GM12878 (cell line): ENCODE data around the gene SOX6. TPM values are rescaled to one million over a fixed set of nuclear protein-coding genes. Genes with fewer than 3 reads are reported as not detected.

Source experiments
- ATAC-seq: fragments of 200-7000 bp; cut with Tn5 transposase; 3 replicates; pipeline ENCODE4 v1.9.1; 2020; ENCODE audit warnings: mild to moderate bottlenecking, moderate library complexity
- BruUV-seq: library from RNA; stranded (reverse); fragments of 400-500 nt; replicated peaks from 2 replicates; lab custom pipeline; 2021; lab: Mats Ljungman, UMichigan
- CTCF ChIA-PET: fragments of 300-600 bp; sonication (Branson Sonifier 250); formaldehyde crosslinking; extraction: SDS; loops from one replicate; lab custom pipeline; 2021; ENCODE audit warnings: inconsistent platforms; lab: Yijun Ruan, JAX
- POLR2A ChIA-PET: fragments of 350-600 bp; formaldehyde crosslinking; extraction: SDS; loops from one replicate; lab custom pipeline; 2021; ENCODE audit warnings: inconsistent platforms; lab: Charles Lee
- RAD21 ChIA-PET: fragments of 300-600 bp; sonication (Branson Sonifier 250); formaldehyde crosslinking; loops from one replicate; lab custom pipeline; 2023; ENCODE audit warnings: antibody characterized with exemption; ENCODE audit not compliant: unreplicated experiment; lab: Charles Lee
- SMC1A ChIA-PET: fragments of 300-600 bp; sonication (Branson Sonifier 250); formaldehyde crosslinking; loops from one replicate; lab custom pipeline; 2023; ENCODE audit not compliant: unreplicated experiment, uncharacterized antibody; lab: Charles Lee
- DNase-seq: peaks from one replicate; pipeline ENCODE4 v3.0.0-alpha.2; 2011; ENCODE audit warnings: low read depth, low spot score
- FAIRE-seq: peaks from 3 replicates; lab custom pipeline; 2011; peaks lifted over from hg19 to GRCh38; lab: Jason Lieb, UNC
- H2AFZ ChIP-seq: 2 replicates; pipeline ENCODE4 v1.6.0; 2011; ENCODE audit warnings: low read depth, low read length, control low read depth; ENCODE audit not compliant: control insufficient read depth
- H3K27ac ChIP-seq: 2 replicates; pipeline ENCODE4 v1.5.1; 2011; ENCODE audit warnings: control low read depth; ENCODE audit not compliant: control insufficient read depth, insufficient read depth
- H3K27me3 ChIP-seq, 2 experiments: replicated peaks in 1 of 2; 2 replicates each; pipeline versions ENCODE4 v1.6.0 to v1.6.1; 2011; ENCODE audit warnings: low read length in 1 of 2; ENCODE audit not compliant: control insufficient read depth in 2 of 2, insufficient read depth in 2 of 2
- H3K36me3 ChIP-seq, 2 experiments: 2 replicates each; pipeline ENCODE4 v1.5.1; 2011; ENCODE audit warnings: low read length in 1 of 2; ENCODE audit not compliant: control insufficient read depth in 2 of 2, insufficient read depth in 2 of 2
- H3K4me1 ChIP-seq: 2 replicates; pipeline ENCODE4 v1.6.1; 2011; ENCODE audit warnings: mild to moderate bottlenecking, low read length, moderate library complexity, mixed read lengths; ENCODE audit not compliant: control insufficient read depth, insufficient read depth
- H3K4me2 ChIP-seq: 2 replicates; pipeline ENCODE4 v1.6.0; 2011; ENCODE audit warnings: control low read depth; ENCODE audit not compliant: control insufficient read depth, insufficient read depth
- H3K4me3 ChIP-seq: fragments of 200-600 bp; sonication (generic); 2 replicates; pipeline ENCODE4 v1.5.1; 2016
- H3K79me2 ChIP-seq: 2 replicates; pipeline ENCODE4 v1.6.0; 2011; ENCODE audit warnings: low read length; ENCODE audit not compliant: control insufficient read depth, insufficient read depth
- H3K9ac ChIP-seq: 2 replicates; pipeline ENCODE4 v1.8.0; 2011; ENCODE audit warnings: low read length, control low read depth, mixed read lengths; ENCODE audit not compliant: control insufficient read depth, insufficient read depth
- H3K9me3 ChIP-seq: replicated peaks from 3 replicates; pipeline ENCODE4 v1.5.1; 2011; ENCODE audit warnings: mild to moderate bottlenecking, low read length; ENCODE audit not compliant: control insufficient read depth, insufficient read depth
- H4K20me1 ChIP-seq: 2 replicates; pipeline ENCODE4 v1.6.0; 2011; ENCODE audit not compliant: control insufficient read depth, insufficient read depth
- BACH1 ChIP-seq: fragments of 450-650 bp; IDR thresholded peaks from 2 replicates; pipeline ENCODE4 v1.6.1; 2017; ENCODE audit warnings: mild to moderate bottlenecking, borderline replicate concordance
- BMI1 ChIP-seq: fragments of 450-650 bp; IDR thresholded peaks from 2 replicates; pipeline ENCODE4 v1.6.1; 2016; ENCODE audit warnings: mild to moderate bottlenecking, moderate library complexity, borderline replicate concordance
- CREM ChIP-seq: IDR thresholded peaks from 2 replicates; pipeline ENCODE4 v1.6.1; 2014; ENCODE audit warnings: antibody characterized with exemption, low read depth
- HDGF ChIP-seq: fragments of 450-650 bp; IDR thresholded peaks from 2 replicates; pipeline ENCODE4 v1.6.1; 2016; ENCODE audit warnings: antibody characterized with exemption
- MEF2A ChIP-seq: IDR thresholded peaks from 2 replicates; pipeline ENCODE4 v1.6.1; 2011; ENCODE audit warnings: low read depth, mild to moderate bottlenecking, low read length, moderate library complexity; ENCODE audit not compliant: insufficient read depth
- MTA3 ChIP-seq: IDR thresholded peaks from 2 replicates; pipeline ENCODE4 v1.6.1; 2012; ENCODE audit warnings: low read length, inconsistent platforms, borderline replicate concordance
- RB1 ChIP-seq: fragments of 450-650 bp; formaldehyde crosslinking; IDR thresholded peaks from 2 replicates; pipeline ENCODE4 v1.6.1; 2017; ENCODE audit warnings: mild to moderate bottlenecking, borderline replicate concordance
- SMAD1 ChIP-seq: fragments of 450-650 bp; IDR thresholded peaks from 2 replicates; pipeline ENCODE4 v1.6.1; 2018; ENCODE audit warnings: mild to moderate bottlenecking, low read depth; ENCODE audit not compliant: partially characterized antibody
- SMARCA5 ChIP-seq: fragments of 450-650 bp; IDR thresholded peaks from 2 replicates; pipeline ENCODE4 v1.6.1; 2017; ENCODE audit warnings: mild to moderate bottlenecking
- SREBF1 ChIP-seq: IDR thresholded peaks from 2 replicates; pipeline ENCODE4 v1.6.1; 2012; ENCODE audit warnings: mild to moderate bottlenecking, low read length
- SREBF2 ChIP-seq: IDR thresholded peaks from 2 replicates; pipeline ENCODE4 v1.6.1; 2012; ENCODE audit warnings: mild to moderate bottlenecking, low read length
- STAT3 ChIP-seq: IDR thresholded peaks from 2 replicates; pipeline ENCODE4 v1.6.1; 2011; ENCODE audit warnings: low read depth, low read length, improper control_type of control experiment
- TAF1 ChIP-seq: IDR thresholded peaks from 2 replicates; pipeline ENCODE4 v1.6.1; 2011; ENCODE audit warnings: mild to moderate bottlenecking, low read depth, low read length, borderline replicate concordance
- ZNF622 ChIP-seq: fragments of 450-650 bp; IDR thresholded peaks from 2 replicates; pipeline ENCODE4 v1.6.1; 2017; ENCODE audit warnings: mild to moderate bottlenecking, inconsistent platforms
- ZNF687 ChIP-seq: fragments of 450-650 bp; IDR thresholded peaks from 2 replicates; pipeline ENCODE4 v1.6.1; 2017; ENCODE audit warnings: mild to moderate bottlenecking, moderate library complexity
- WGBS: methylation state at CpG from one replicate; pipeline ENCODE4 v1.1.6; 2016; ENCODE audit warnings: low lambda C conversion rate; ENCODE audit not compliant: insufficient replicate concordance, insufficient coverage; ENCODE audit errors: missing lambda C conversion rate; 5-methylcytosine and 5-hydroxymethylcytosine counted together
- in situ Hi-C: fragments of 300-500 bp; cut with MboI; formaldehyde crosslinking; loops from 9 replicates; pipeline ENCODE4 v1.14.3; 2018; ENCODE audit warnings: mixed read lengths
- intact Hi-C: fragments of 100-400 bp; cut with micrococcal nuclease; formaldehyde crosslinking; loops from one replicate; pipeline ENCODE4 v1.14.2; 2022; ENCODE audit not compliant: unreplicated experiment
- polyA plus RNA-seq, 11 experiments: library from polyadenylated mRNA; depleted of rRNA in 4 of 11; unstranded in 6 of 11; stranded (reverse) in 5 of 11; fragments of >200 nt; fragmentation: Nextera tagmentation in 4 of 11; fragmentation: Illumina TruSeq in 1 of 11; extraction: Ambion mirVana in 4 of 11; extraction: Trizol in 1 of 11; gene quantifications; 1 replicate in 1 of 11; 2 replicates in 10 of 11; pipeline versions ENCODE4 v1.2.1 to v1.2.3, GENCODE V29; 2011 to 2016; ENCODE audit warnings: inconsistent platforms in 2 of 11, missing spikeins in 2 of 11, low read depth in 1 of 11
- total RNA-seq, 4 experiments: library from RNA; depleted of rRNA in 3 of 4; stranded (reverse); fragments of >200 nt in 3 of 4; fragmentation: Illumina TruSeq in 1 of 4; extraction: Trizol in 1 of 4; gene quantifications; 2 replicates each; pipeline versions ENCODE4 v1.2.1 to v1.2.3, GENCODE V29; 2013 to 2021

The SOX6 gene
- total and polyA plus RNA-seq, 10 of the 15 experiments (the other 5 are each of a cell fraction or from before 2014, with no cell fraction given), result 0.03 to 0.71 (median 0.29) TPM; not detected in 4

DNA sequence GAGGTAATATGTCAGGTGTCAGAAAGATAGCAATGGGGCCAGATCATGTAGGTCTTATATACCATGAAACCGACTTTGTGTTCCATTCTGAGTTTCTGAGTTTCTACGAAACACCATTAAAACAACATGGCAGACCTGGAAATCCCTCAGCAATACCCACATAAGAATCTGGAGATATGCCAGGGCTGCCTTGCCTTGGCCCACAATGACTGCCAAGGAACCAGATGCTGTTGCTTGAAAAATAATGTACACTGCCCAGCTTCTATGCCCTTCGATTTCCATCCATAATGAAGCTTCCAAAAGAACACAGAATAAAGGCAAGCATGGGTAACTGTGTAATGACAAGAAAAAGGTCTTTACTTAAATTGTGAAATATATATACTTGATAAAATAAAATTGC lies 277.4 kb downstream of the SOX6 start:
- RAD21 ChIA-PET, result no interaction called here
- POLR2A ChIA-PET, result no interaction called here
- H3K4me3 ChIP-seq, result no peak overlapping the region
- in situ Hi-C loops (no loop called here), intact Hi-C loops (no loop called here)
- WGBS, result 33% methylated on average over 3 of the region's 3 CpGs
- FAIRE-seq (no peak), DNase-seq (no peak), ATAC-seq (no peak)
- H4K20me1 ChIP-seq, result no peaks in the 10 kb centered on the region
- no peaks in the 10 kb centered on the region for H3K79me2 ChIP-seq
- no peaks in the 10 kb centered on the region for H3K9me3 ChIP-seq
- no peaks in the 10 kb centered on the region for H3K4me1 ChIP-seq
- no peak overlapping the region for H2AFZ ChIP-seq
- H3K27ac ChIP-seq, result no peak overlapping the region
- CTCF ChIA-PET, result no interaction called here
- H3K36me3 ChIP-seq, result no peaks in the 10 kb centered on the region
- no TSS peak for BruUV-seq
- SMC1A ChIA-PET, result no interaction called here
- no peak overlapping the region for H3K4me2 ChIP-seq
- H3K27me3 ChIP-seq, result no peaks in the 10 kb centered on the region
- no peak overlapping the region for H3K9ac ChIP-seq
- TF ChIP-seq HDGF (no peak), MTA3 (no peak), SMARCA5 (no peak), BMI1 (no peak), MEF2A (no peak), SREBF2 (no peak), RB1 (no peak), CREM (no peak), ZNF622 (no peak), SREBF1 (no peak), BACH1 (no peak), STAT3 (no peak), ZNF687 (no peak), SMAD1 (no peak), TAF1 (no peak)
